Body of pancreas (tissue), 4 donors: Measurements from ENCODE around the gene PCDHGA2. TPM values are rescaled to one million over a fixed set of nuclear protein-coding genes. Genes with fewer than 3 reads are reported as not detected.
A peak's percentile ranks its signal among the peaks of the same experiment; 100 is the strongest.
"Not testable (repeated sequence)": the region's sequence is repeated elsewhere in the genome, so short reads cannot be mapped to it uniquely, and the experiment has no call there.

Experiments
- ATAC-seq: fragments of 150-250 bp; one replicate; pipeline ENCODE4 v1.9.1; 2016
- DNase-seq, 4 donors: peaks; one replicate each; pipeline ENCODE4 v3.0.0-alpha.2; 2019
- H3K27ac ChIP-seq, 4 donors: fragments of 200-600 bp; sonication (generic); 1 replicate in 3 of 4; 2 replicates in 1 of 4; pipeline versions ENCODE4 v1.5.1 to v1.6.1; 2016 to 2019; ENCODE audit warnings: mild to moderate bottlenecking in 1 of 4, mixed read lengths in 1 of 4, moderate library complexity in 1 of 4
- H3K27me3 ChIP-seq, 2 donors: fragments of 200-600 bp; sonication (generic); one replicate each; pipeline ENCODE4 v1.6.0; 2016; ENCODE audit warnings: mild to moderate bottlenecking in 1 of 2
- H3K36me3 ChIP-seq, 2 donors: fragments of 200-600 bp; sonication (generic); replicated peaks in 1 of 2; 2 replicates each; pipeline ENCODE4 v1.5.1; 2016; ENCODE audit warnings: low read depth in 2 of 2; ENCODE audit not compliant: insufficient read depth in 1 of 2
- H3K4me1 ChIP-seq: fragments of 200-600 bp; sonication (generic); one replicate; pipeline ENCODE4 v1.6.0; 2016
- H3K4me3 ChIP-seq, 2 donors: fragments of 200-600 bp; sonication (generic); 1 replicate in 1 of 2; 2 replicates in 1 of 2; pipeline ENCODE4 v1.5.1; 2016 to 2019
- H3K9me3 ChIP-seq, 3 donors: fragments of 200-600 bp; sonication (generic); 1 replicate in 2 of 3; 2 replicates in 1 of 3; pipeline ENCODE4 v1.5.1; 2016
- CTCF ChIP-seq, 7 experiments: fragments of 450-650 bp in 4 of 7; fragments of 200-600 bp in 3 of 7; sonication (generic) in 3 of 7; IDR thresholded peaks; one replicate each; pipeline ENCODE4 v1.5.1; 2016 to 2019; ENCODE audit warnings: antibody characterized with exemption in 7 of 7
- POLR2A ChIP-seq, 3 donors: fragments of 450-650 bp; IDR thresholded peaks; one replicate each; pipeline ENCODE4 v1.6.1; 2016; ENCODE audit warnings: antibody characterized with exemption in 3 of 3, mild to moderate bottlenecking in 2 of 3
- WGBS, 2 donors: methylation state at CpG; one replicate each; pipeline ENCODE4 v1.1.5; 2017; 5-methylcytosine and 5-hydroxymethylcytosine counted together
- intact Hi-C: fragments of 100-400 bp; cut with DNase I; formaldehyde crosslinking; loops from one replicate; pipeline ENCODE4 v1.15.1; 2023
- total RNA-seq, 2 donors: library from RNA; depleted of rRNA; stranded (reverse); fragments of >200 nt; gene quantifications; one replicate each; pipeline ENCODE4 v1.1.0, GENCODE V29; 2016

Gene PCDHGA2
- total RNA-seq, 2 donors from 2014 or later: 2.0 to 2.9 TPM

GRCh38 chr5:141313711-141314110, 24.8 kb upstream of the PCDHGA2 start:
- no peak overlapping the region for H3K4me3 ChIP-seq
- H3K36me3 ChIP-seq: peaks cover 1 to 16% of the 10 kb centered on the region in 2 donors
- H3K27ac ChIP-seq: no peak overlapping the region
- TF ChIP-seq CTCF (IDR thresholded peaks at IDR 0.05): no peak
- TF ChIP-seq POLR2A (IDR thresholded peaks at IDR 0.05): no peak
- intact Hi-C loops: no loop called here
- H3K4me1 ChIP-seq: no peaks in the 10 kb centered on the region
- peaks cover 0 to 83% (median 0%) of the 10 kb centered on the region in 3 donors for H3K9me3 ChIP-seq
- DNase-seq: no peak
- ATAC-seq: no peak
- no peaks in the 10 kb centered on the region for H3K27me3 ChIP-seq

- ATAC-seq: not testable (repeated sequence)
Observed at GRCh38 chr5:141316963-141317362, 21.6 kb upstream of the PCDHGA2 start.

GRCh38 chr5:141319202-141319601, 19.4 kb upstream of the PCDHGA2 start:
- no peaks in the 10 kb centered on the region for H3K27me3 ChIP-seq
- intact Hi-C loops: no loop called here
- DNase-seq (no peak), ATAC-seq (no peak)
- no peak overlapping the region for H3K4me3 ChIP-seq
- H3K27ac ChIP-seq: no peak overlapping the region
- 96 to 98% methylated on average over 6 of the region's 6 CpGs for WGBS, 2 donors
- TF ChIP-seq CTCF (IDR thresholded peaks at IDR 0.05) (no peak), POLR2A (IDR thresholded peaks at IDR 0.05) (no peak)
- H3K4me1 ChIP-seq: peaks cover 13% of the 10 kb centered on the region
- peaks cover 1 to 10% of the 10 kb centered on the region in 2 donors for H3K36me3 ChIP-seq
- peaks cover 0 to 71% (median 3%) of the 10 kb centered on the region in 3 donors for H3K9me3 ChIP-seq

More at GRCh38 chr5:141316963-141317362, 21.6 kb upstream of the PCDHGA2 start:
- H3K27me3 ChIP-seq, DNase-seq, intact Hi-C loops, H3K27ac ChIP-seq, H3K4me3 ChIP-seq: not testable (repeated sequence)
- H3K4me1 ChIP-seq: peaks cover 13% of the 10 kb centered on the region
- peaks cover 1 to 16% of the 10 kb centered on the region in 2 donors for H3K36me3 ChIP-seq
- 79 to 88% methylated on average over 4 of the region's 4 CpGs for WGBS, 2 donors
- H3K9me3 ChIP-seq: peaks cover 0 to 88% (median 3%) of the 10 kb centered on the region in 3 donors

GRCh38 chr5:141319699-141320098, 18.9 kb upstream of the PCDHGA2 start:
- peaks cover 1 to 10% of the 10 kb centered on the region in 2 donors for H3K36me3 ChIP-seq
- intact Hi-C loops: no loop called here
- no peak for ATAC-seq
- H3K9me3 ChIP-seq: peaks cover 0 to 67% (median 3%) of the 10 kb centered on the region in 3 donors
- DNase-seq: no peak
- peak overlapping the region in 1 of 2 donors; percentile 20 for H3K4me3 ChIP-seq
- H3K27ac ChIP-seq: peak overlapping the region in 1 of 4 donors; percentile 93
- 56 to 81% methylated on average over 5 of the region's 5 CpGs for WGBS, 2 donors
- peaks cover 13% of the 10 kb centered on the region for H3K4me1 ChIP-seq
- TF ChIP-seq POLR2A (IDR thresholded peaks at IDR 0.05) (no peak), CTCF (IDR thresholded peaks at IDR 0.05) (no peak)
- H3K27me3 ChIP-seq: no peaks in the 10 kb centered on the region

- ATAC-seq (peak; percentile 99), DNase-seq (peak; percentile 89 to 92 (median 90))
- peak within 1 kb of the TSS; percentile 20 to 33 for H3K4me3 ChIP-seq
- 1 to 3% methylated on average over 33 to 67 of the region's 67 CpGs for WGBS, 2 donors
- TF ChIP-seq CTCF (IDR thresholded peaks at IDR 0.05) (peak; percentile 68 to 85 (median 75)), POLR2A (IDR thresholded peaks at IDR 0.05) (peak; percentile 83 to 96 (median 95))
- H3K27ac ChIP-seq: peak within 1 kb of the TSS; percentile 72 to 93 (median 87)
- intact Hi-C loops: no loop called here
- H3K27me3 ChIP-seq: no peaks in the 10 kb centered on the region
- peaks cover 1 to 10% of the 10 kb centered on the region in 2 donors for H3K36me3 ChIP-seq
- H3K4me1 ChIP-seq: peaks cover 13% of the 10 kb centered on the region
- peaks cover 0 to 59% (median 3%) of the 10 kb centered on the region in 3 donors for H3K9me3 ChIP-seq
Observed at GRCh38 chr5:141320225-141321169, 18.1 kb upstream of the PCDHGA2 start, which contains the start of gene TAF7. Gene TAF7 (minus strand): TSS chr5:141320784. CDS start chr5:141320044, 740 bp downstream.
